Posterior cingulate gyrus (tissue), 11 donors: Measurements from ENCODE around the gene MYBPC2.

Experiments
- DNase-seq, 10 donors: peaks; one replicate each; pipeline versions ENCODE4 v3.0.0 to v3.0.0-alpha.2; 2020 to 2021; ENCODE audit warnings: mixed read lengths in 3 of 10
- intact Hi-C: fragments of 100-400 bp; cut with DNase I; formaldehyde crosslinking; loops from one replicate; pipeline ENCODE4 v1.15.1; 2023

The MYBPC2 gene

GRCh38 chr19:50406829-50407228 lies 25.9 kb upstream of the MYBPC2 start:
- intact Hi-C loops = no loop called here
- DNase-seq = no peak

- intact Hi-C loops = no loop called here
- DNase-seq = no peak
These were observed 23.3 kb upstream of the MYBPC2 start for GRCh38 chr19:50409347-50409746.

DNA sequence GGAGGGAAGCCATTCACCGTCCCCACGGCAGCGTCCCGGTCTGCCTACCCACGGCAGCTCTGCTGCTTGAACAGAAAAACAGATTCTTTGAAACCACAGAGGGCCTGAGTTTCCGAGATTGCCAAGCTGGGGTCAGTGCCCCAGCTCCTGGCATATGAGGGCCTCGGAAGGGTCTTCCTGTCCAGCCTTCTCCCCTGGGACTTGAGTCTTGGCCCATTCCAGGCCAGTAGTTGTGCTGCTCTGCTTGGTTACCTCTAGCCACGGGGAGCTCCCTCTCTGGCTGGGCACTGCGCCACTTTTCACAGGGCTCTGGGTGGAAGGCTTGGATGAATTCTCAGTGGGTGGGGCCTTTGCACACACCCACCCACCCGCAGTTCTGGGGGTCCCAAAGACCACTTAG lies 22.6 kb upstream of the MYBPC2 start:
- no peak for DNase-seq
- intact Hi-C loops = no loop called here

- no peak for DNase-seq
- intact Hi-C loops = no loop called here
These were observed 20.3 kb upstream of the MYBPC2 start for GRCh38 chr19:50412419-50412818.

- intact Hi-C loops = no loop called here
- no peak for DNase-seq
These were observed 19.6 kb upstream of the MYBPC2 start for GRCh38 chr19:50413096-50413495.

DNA sequence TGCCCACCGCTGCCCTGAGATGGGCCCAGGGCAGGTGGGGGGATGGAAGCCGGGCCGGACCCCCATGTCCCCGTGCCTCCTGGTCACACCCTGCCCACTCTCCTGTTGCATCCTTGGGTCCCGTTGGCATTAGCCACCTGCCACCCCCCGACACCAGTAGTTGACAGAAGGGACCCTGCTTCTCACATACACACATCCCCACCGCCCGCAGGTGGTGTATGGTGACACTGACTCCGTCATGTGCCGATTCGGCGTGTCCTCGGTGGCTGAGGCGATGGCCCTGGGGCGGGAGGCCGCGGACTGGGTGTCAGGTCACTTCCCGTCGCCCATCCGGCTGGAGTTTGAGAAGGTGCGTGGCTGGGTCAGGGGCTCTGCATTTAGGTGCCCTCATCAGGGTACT lies 19.2 kb upstream of the MYBPC2 start:
- intact Hi-C loops = no loop called here
- no peak for DNase-seq

- intact Hi-C loops = no loop called here
- peak; percentile 40 to 95 (median 70) for DNase-seq
These were observed 17.6 kb upstream of the MYBPC2 start for GRCh38 chr19:50414864-50415660.

GRCh38 chr19:50415661-50416033 lies 17.0 kb upstream of the MYBPC2 start:
- DNase-seq = no peak
- intact Hi-C loops = no loop called here

GRCh38 chr19:50416034-50416977 lies 16.4 kb upstream of the MYBPC2 start:
- no peak for DNase-seq

GRCh38 chr19:50417111-50418081 lies 15.3 kb upstream of the MYBPC2 start:
- intact Hi-C loops = no loop called here
- DNase-seq = no peak

More at GRCh38 chr19:50416034-50416977, 16.4 kb upstream of the MYBPC2 start:
- intact Hi-C loops = no loop called here

GRCh38 chr19:50418176-50419021 lies 14.3 kb upstream of the MYBPC2 start, which contains the start of gene SPIB:
TSS of gene SPIB (plus strand) at chr19:50418938. CDS start at chr19:50418963, 25 bp downstream.
- intact Hi-C loops = no loop called here
- DNase-seq = no peak

GRCh38 chr19:50419022-50419579 lies 13.6 kb upstream of the MYBPC2 start:
- DNase-seq = no peak
- intact Hi-C loops = no loop called here

DNA sequence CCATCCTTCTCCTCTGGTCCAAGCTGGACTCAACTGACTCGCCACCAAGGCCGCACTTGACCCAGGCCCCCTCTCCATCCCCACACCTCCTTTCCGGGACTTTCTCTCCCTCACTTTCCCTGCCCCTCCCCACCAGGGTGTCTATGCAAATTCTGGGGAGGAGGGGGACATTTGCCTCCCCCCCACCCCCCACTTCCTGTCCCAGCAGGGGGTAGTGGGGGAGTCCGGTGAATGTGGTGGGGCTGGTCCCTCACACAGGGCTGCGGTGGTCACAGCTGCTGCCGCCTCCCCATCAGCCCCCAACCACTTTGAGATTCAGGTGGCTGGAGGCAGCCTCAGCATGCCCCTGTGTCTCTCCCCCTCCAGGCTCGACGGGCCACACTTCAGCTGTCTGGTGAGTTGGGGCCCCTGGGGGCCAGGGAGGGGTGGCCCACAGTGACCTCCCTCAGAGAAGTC lies 13.1 kb upstream of the MYBPC2 start:
- intact Hi-C loops = no loop called here

GRCh38 chr19:50420127-50420526 lies 12.6 kb upstream of the MYBPC2 start:
- intact Hi-C loops = no loop called here
- DNase-seq = no peak

More for the DNA sequence above, 13.1 kb upstream of the MYBPC2 start:
- DNase-seq = no peak

GRCh38 chr19:50420808-50421207 lies 11.9 kb upstream of the MYBPC2 start:
- no peak for DNase-seq
- intact Hi-C loops = no loop called here

DNA sequence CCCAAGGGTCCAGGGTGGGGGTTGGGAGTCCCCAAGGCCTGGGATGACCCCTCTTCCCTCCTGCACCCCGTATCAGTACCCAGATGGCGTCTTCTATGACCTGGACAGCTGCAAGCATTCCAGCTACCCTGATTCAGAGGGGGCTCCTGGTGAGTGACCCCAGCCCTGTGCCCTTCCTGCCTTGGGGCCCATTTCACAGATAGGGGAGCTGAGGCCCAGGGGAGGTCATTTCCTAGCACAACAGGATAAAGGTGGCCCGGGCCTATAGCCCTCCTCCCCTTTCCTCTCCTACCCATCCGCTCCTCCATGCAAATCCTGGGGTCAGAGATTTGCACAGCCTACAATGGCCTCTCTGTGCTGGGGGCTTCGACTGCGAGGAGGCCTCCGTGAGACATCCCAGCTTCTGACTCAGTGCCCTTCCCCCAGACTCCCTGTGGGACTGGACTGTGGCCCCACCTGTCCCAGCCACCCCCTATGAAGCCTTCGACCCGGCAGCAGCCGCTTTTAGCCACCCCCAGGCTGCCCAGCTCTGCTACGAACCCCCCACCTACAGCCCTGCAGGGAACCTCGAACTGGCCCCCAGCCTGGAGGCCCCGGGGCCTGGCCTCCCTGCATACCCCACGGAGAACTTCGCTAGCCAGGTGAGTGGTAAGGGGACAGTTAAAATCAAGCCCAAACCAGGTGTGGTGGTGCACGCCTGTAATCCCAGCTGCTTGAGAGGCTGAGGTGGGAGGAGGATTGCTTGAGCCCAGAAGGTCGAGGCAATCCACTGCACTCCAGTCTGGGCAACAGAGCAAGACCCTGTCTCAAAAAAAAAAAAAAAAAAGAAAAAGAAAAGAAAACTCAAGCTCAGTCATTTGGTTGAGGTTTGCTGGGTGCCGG lies 10.1 kb upstream of the MYBPC2 start:
- DNase-seq = no peak
- intact Hi-C loops = no loop called here

DNA sequence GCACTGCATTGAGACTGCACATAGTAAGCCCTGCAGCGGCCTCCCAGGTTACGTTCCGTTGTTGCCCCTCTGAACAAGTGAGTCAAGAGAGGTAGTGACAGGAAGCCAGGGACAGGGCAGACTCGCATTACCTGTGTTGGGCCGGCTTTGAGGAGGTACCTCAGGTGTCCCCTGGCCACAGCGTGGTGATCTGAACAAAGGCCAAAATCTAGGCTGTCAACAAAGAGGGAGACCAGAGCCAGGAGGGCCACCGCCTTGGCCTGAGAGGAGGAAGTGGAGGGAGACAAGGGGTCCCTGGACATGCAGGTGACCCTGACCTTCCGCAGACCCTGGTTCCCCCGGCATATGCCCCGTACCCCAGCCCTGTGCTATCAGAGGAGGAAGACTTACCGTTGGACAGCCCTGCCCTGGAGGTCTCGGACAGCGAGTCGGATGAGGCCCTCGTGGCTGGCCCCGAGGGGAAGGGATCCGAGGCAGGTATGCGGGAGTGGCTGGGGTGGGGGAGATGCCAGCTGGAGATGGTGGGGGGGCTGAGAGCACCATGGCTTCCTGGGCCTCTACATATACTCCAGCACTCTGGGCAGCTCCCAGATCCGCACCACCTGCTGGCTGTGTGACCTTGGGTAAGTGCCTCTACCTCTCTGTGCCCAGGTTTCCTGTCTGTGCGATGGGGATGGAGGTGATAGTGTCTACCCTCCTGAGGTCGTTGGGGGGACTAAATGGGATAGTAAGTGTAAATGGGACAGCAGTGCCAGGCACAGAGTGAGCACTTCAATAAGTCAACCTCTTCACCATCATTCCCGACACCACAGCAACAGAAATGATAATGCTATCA lies 9.2 kb upstream of the MYBPC2 start:
- intact Hi-C loops = no loop called here

More for the DNA sequence above, 9.2 kb upstream of the MYBPC2 start:
- DNase-seq = no peak
